A673 (cell line): ENCODE data around the gene SPIRE2. TPM values are rescaled to one million over a fixed set of nuclear protein-coding genes. Genes with fewer than 3 reads are reported as not detected.

ENCODE experiments used
- Bru-seq: library from RNA; stranded (reverse); fragments of 400-500 nt; gene quantifications from one replicate; lab custom pipeline; 2021; lab: Mats Ljungman, UMichigan
- BruChase-seq, 2 experiments: library from RNA; stranded (reverse); fragments of 400-500 nt; gene quantifications; one replicate each; lab custom pipeline; 2021; lab: Mats Ljungman, UMichigan
- BruUV-seq: library from RNA; stranded (reverse); fragments of 400-500 nt; replicated peaks from 2 replicates; lab custom pipeline; 2021; lab: Mats Ljungman, UMichigan
- CTCF ChIA-PET: fragments of 300-600 bp; sonication (Branson Sonifier 250); formaldehyde crosslinking; loops from one replicate; lab custom pipeline; 2022; ENCODE audit warnings: antibody characterized with exemption; lab: Charles Lee
- POLR2A ChIA-PET: fragments of 300-600 bp; sonication (Branson Sonifier 250); formaldehyde crosslinking; loops from one replicate; lab custom pipeline; 2022; ENCODE audit warnings: antibody characterized with exemption; ENCODE audit not compliant: low non-redundant PET; lab: Charles Lee
- DNase-seq: peaks from one replicate; pipeline ENCODE4 v3.0.0-alpha.2; 2015; ENCODE audit warnings: low spot score
- H3K27ac ChIP-seq: fragments of 200-600 bp; sonication (generic); 2 replicates; pipeline ENCODE4 v1.5.1; 2016; ENCODE audit warnings: mixed run types, low read depth, mild to moderate bottlenecking, mixed read lengths, antibody characterized with exemption, low read length; ENCODE audit not compliant: poor library complexity, severe bottlenecking
- H3K27me3 ChIP-seq: fragments of 200-600 bp; sonication (generic); replicated peaks from 2 replicates; pipeline ENCODE4 v1.6.1; 2017; ENCODE audit warnings: mixed run types, low read depth, mild to moderate bottlenecking, mixed read lengths, antibody characterized with exemption, low read length; ENCODE audit not compliant: insufficient read depth, poor library complexity
- H3K36me3 ChIP-seq: fragments of 200-600 bp; sonication (generic); 2 replicates; pipeline ENCODE4 v1.6.1; 2016; ENCODE audit warnings: mixed run types, mild to moderate bottlenecking, mixed read lengths, antibody characterized with exemption, low read length; ENCODE audit not compliant: insufficient read depth, poor library complexity, severe bottlenecking
- H3K4me1 ChIP-seq: fragments of 200-600 bp; sonication (generic); 2 replicates; pipeline ENCODE4 v1.6.1; 2017; ENCODE audit warnings: mixed run types, mild to moderate bottlenecking, mixed read lengths, antibody characterized with exemption, low read length; ENCODE audit not compliant: insufficient read depth, poor library complexity, severe bottlenecking
- H3K4me3 ChIP-seq: fragments of 200-600 bp; sonication (generic); 2 replicates; pipeline ENCODE4 v1.5.1; 2016; ENCODE audit warnings: low read depth, mixed run types, mild to moderate bottlenecking, mixed read lengths, low read length; ENCODE audit not compliant: poor library complexity, severe bottlenecking
- H3K9me3 ChIP-seq: fragments of 200-600 bp; sonication (generic); 2 replicates; pipeline ENCODE4 v1.6.1; 2016; ENCODE audit warnings: mixed run types, low read depth, mild to moderate bottlenecking, mixed read lengths, antibody characterized with exemption, low read length; ENCODE audit not compliant: poor library complexity, severe bottlenecking
- EZH2 ChIP-seq: fragments of 200-600 bp; sonication (generic); IDR thresholded peaks from 2 replicates; pipeline ENCODE4 v1.6.1; 2017; ENCODE audit warnings: borderline replicate concordance, low read depth, mild to moderate bottlenecking, mixed read lengths, antibody characterized with exemption, low read length; ENCODE audit not compliant: poor library complexity, severe bottlenecking
- intact Hi-C: fragments of 100-400 bp; cut with micrococcal nuclease; formaldehyde crosslinking; loops from one replicate; pipeline ENCODE4 v1.10.0; 2022; ENCODE audit not compliant: unreplicated experiment
- long read RNA-seq: library from polyadenylated mRNA; stranded (forward); transcript quantifications from one replicate; pipeline ENCODE4 v2.0.0, GENCODE V29; 2022
- total RNA-seq: library from RNA; stranded (reverse); gene quantifications from 2 replicates; pipeline ENCODE4 v1.2.3, GENCODE V29; 2021
- TF ChIP-seq, protein P1 (sequence below): fragments of 300-800, 200-600 bp; sonication (generic); conservative IDR thresholded peaks from 2 replicates; pipeline ENCODE4 v1.5.1; 2017; ENCODE audit warnings: low read depth, mild to moderate bottlenecking, antibody characterized with exemption, low read length, moderate library complexity, mixed read lengths

The SPIRE2 gene, protein sequence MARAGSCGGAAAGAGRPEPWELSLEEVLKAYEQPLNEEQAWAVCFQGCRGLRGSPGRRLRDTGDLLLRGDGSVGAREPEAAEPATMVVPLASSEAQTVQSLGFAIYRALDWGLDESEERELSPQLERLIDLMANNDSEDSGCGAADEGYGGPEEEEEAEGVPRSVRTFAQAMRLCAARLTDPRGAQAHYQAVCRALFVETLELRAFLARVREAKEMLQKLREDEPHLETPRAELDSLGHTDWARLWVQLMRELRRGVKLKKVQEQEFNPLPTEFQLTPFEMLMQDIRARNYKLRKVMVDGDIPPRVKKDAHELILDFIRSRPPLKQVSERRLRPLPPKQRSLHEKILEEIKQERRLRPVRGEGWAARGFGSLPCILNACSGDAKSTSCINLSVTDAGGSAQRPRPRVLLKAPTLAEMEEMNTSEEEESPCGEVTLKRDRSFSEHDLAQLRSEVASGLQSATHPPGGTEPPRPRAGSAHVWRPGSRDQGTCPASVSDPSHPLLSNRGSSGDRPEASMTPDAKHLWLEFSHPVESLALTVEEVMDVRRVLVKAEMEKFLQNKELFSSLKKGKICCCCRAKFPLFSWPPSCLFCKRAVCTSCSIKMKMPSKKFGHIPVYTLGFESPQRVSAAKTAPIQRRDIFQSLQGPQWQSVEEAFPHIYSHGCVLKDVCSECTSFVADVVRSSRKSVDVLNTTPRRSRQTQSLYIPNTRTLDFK
- total RNA-seq (18.9 and 20.6 TPM in 2 replicates), Bru-seq, nascent RNA (percentile 49 among the genes with signal in this experiment), BruChase-seq, experiment 1, labeled RNA remaining after a 2-hour chase (percentile 60 among the genes with signal in this experiment), BruChase-seq, experiment 2, labeled RNA remaining after a 6-hour chase (percentile 68 among the genes with signal in this experiment)
- long read RNA-seq, partial matches to known transcripts: 0 of 13 reads
- long read RNA-seq, other reads (novel, unspliced or antisense): 7 of 13 reads

DNA sequence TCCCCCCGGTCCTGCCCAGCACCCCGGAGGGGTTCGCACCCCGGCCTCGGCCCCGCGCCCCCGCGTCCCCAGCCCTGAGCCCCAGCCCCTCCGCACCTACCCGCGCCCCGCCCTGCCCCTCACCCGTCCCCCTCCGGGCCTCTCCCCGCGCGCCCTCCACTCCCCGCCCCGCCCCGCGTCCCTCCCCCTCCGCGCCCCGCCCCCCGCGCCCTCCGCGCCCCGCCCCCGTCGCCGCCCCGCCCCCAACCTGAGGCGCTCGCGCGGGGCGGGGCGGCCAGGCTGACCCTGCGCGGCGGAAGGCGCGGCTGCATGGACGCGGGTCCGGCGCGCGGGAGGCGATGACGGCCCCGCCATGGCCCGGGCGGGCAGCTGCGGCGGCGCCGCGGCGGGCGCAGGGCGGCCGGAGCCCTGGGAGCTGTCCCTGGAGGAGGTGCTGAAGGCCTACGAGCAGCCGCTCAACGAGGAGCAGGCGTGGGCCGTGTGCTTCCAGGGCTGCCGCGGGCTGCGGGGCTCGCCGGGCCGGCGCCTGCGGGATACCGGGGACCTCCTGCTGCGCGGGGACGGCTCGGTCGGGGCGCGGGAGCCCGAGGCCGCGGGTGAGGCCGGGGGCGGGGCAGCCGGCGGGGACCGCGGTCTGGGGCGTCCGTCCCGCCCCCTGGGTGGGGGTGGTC lies at the start of gene SPIRE2:
Gene SPIRE2 (plus strand): TSS at position 277 of the 671 bp plus-strand sequence. CDS start 76 bp downstream, at position 353.
- H3K27ac ChIP-seq: peak within 1 kb of the TSS; percentile 57
- no peaks in the 10 kb centered on the region for H3K36me3 ChIP-seq
- DNase-seq: peak; percentile 77
- no peak for TF ChIP-seq EZH2
- TF ChIP-seq, protein P1, sequence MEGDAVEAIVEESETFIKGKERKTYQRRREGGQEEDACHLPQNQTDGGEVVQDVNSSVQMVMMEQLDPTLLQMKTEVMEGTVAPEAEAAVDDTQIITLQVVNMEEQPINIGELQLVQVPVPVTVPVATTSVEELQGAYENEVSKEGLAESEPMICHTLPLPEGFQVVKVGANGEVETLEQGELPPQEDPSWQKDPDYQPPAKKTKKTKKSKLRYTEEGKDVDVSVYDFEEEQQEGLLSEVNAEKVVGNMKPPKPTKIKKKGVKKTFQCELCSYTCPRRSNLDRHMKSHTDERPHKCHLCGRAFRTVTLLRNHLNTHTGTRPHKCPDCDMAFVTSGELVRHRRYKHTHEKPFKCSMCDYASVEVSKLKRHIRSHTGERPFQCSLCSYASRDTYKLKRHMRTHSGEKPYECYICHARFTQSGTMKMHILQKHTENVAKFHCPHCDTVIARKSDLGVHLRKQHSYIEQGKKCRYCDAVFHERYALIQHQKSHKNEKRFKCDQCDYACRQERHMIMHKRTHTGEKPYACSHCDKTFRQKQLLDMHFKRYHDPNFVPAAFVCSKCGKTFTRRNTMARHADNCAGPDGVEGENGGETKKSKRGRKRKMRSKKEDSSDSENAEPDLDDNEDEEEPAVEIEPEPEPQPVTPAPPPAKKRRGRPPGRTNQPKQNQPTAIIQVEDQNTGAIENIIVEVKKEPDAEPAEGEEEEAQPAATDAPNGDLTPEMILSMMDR: no peak
- POLR2A ChIA-PET: no interaction called here
- intact Hi-C loops: no loop called here
- no peaks in the 10 kb centered on the region for H3K9me3 ChIP-seq
- H3K4me1 ChIP-seq: peaks cover 5% of the 10 kb centered on the region
- no TSS peak for BruUV-seq
- CTCF ChIA-PET: no interaction called here
- peak within 1 kb of the TSS; percentile 62 for H3K4me3 ChIP-seq
- H3K27me3 ChIP-seq: no peaks in the 10 kb centered on the region

DNA sequence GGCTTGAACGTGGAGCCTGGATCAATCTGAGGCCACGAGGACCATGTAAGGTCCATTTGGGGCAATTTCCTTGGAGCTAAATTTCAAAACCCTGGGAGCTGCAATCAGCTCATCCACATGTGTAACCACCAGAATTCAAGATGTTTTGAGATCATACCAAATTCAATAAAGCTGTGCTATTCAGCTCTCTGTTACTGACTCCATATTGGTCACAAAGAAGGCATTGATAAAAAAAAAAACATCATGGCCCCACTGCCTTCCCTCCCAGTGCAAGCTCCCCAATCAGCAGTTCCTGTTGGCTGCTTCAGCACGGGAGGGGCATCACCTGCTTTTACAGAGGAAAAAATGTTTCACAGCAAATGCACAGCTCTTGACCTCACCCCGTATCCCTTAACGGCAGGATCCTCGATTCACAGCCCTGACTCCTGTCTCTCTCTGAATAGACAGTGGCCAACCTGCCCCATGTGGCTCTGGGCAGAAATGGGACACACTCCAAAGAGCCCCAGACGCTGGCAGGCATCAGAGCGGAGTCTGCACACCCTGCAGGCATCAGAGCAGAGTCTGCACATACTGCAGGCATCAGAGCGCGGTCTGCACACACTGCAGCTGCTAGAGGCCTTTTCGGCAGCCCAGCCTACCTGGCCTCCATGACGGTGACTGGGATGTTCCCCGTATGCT lies 48.9 kb upstream of the SPIRE2 start:
- no peak overlapping the region for H3K27ac ChIP-seq
- H3K4me1 ChIP-seq: no peaks in the 10 kb centered on the region
- H3K9me3 ChIP-seq: no peaks in the 10 kb centered on the region
- ChIA-PET POLR2A (no interaction called here), CTCF (interaction anchor here (0.6 to 1.1 kb wide), 2 partner anchors 73 to 129 kb away, joined by 3 to 5 read pairs; no protein-coding TSS in a partner anchor)
- DNase-seq: no peak
- no peak overlapping the region for H3K4me3 ChIP-seq
- TF ChIP-seq, protein P1: no peak
- no peak for TF ChIP-seq EZH2
- BruUV-seq: no TSS peak
- intact Hi-C loops: no loop called here
- H3K27me3 ChIP-seq: no peaks in the 10 kb centered on the region
- peaks cover 79% of the 10 kb centered on the region for H3K36me3 ChIP-seq
